ENCODE results near the gene SPP2.

SPP2 gene

GRCh38 chr2:234096164-234096563 is 45.7 kb downstream of the SPP2 start:
- no peak for DNase-seq

- no peak for DNase-seq
Measured at GRCh38 chr2:234098681-234099080, 48.2 kb downstream of the SPP2 start.

- no peak for DNase-seq
Measured at GRCh38 chr2:234099266-234099665, 48.8 kb downstream of the SPP2 start.

- no peak for DNase-seq
Measured at GRCh38 chr2:234100686-234101085, 50.2 kb downstream of the SPP2 start.

GRCh38 chr2:234102112-234102511 is 51.6 kb downstream of the SPP2 start:
- no peak for DNase-seq

GRCh38 chr2:234107861-234108260 is 57.4 kb downstream of the SPP2 start:
- DNase-seq: no peak

- DNase-seq: no peak
Measured at GRCh38 chr2:234109321-234109720, 58.8 kb downstream of the SPP2 start.

GRCh38 chr2:234110219-234110618 is 59.7 kb downstream of the SPP2 start:
- no peak for DNase-seq

GRCh38 chr2:234111523-234111922 is 61.0 kb downstream of the SPP2 start:
- DNase-seq: no peak

- no peak for DNase-seq
Measured at GRCh38 chr2:234116010-234116409, 65.5 kb downstream of the SPP2 start.

- no peak for DNase-seq
Measured at GRCh38 chr2:234121999-234122398, 71.5 kb downstream of the SPP2 start.

GRCh38 chr2:234125451-234126145 is 75.1 kb downstream of the SPP2 start:
- DNase-seq: no peak

GRCh38 chr2:234126146-234126470 is 75.6 kb downstream of the SPP2 start:
- DNase-seq: no peak
